Left renal pelvis (tissue), 4 donors: ENCODE measurements around the gene SPAG8. TPM values are rescaled to one million over a fixed set of nuclear protein-coding genes. Genes with fewer than 3 reads are reported as not detected.

Experiments
- DNase-seq, 4 donors: peaks; one replicate each; pipeline ENCODE4 v3.0.0-alpha.2; 2013; ENCODE audit warnings: low read depth in 4 of 4, low spot score in 3 of 4
- polyA plus RNA-seq, 4 donors: library from polyadenylated mRNA; unstranded; fragments of 120-200 nt; gene quantifications; one replicate each; pipeline ENCODE4 v1.2.1, GENCODE V29; 2013; ENCODE audit not compliant: insufficient read length in 4 of 4

SPAG8 gene
- polyA plus RNA-seq, 4 donors, result 2.9 to 7.2 (median 5.7) TPM

DNA sequence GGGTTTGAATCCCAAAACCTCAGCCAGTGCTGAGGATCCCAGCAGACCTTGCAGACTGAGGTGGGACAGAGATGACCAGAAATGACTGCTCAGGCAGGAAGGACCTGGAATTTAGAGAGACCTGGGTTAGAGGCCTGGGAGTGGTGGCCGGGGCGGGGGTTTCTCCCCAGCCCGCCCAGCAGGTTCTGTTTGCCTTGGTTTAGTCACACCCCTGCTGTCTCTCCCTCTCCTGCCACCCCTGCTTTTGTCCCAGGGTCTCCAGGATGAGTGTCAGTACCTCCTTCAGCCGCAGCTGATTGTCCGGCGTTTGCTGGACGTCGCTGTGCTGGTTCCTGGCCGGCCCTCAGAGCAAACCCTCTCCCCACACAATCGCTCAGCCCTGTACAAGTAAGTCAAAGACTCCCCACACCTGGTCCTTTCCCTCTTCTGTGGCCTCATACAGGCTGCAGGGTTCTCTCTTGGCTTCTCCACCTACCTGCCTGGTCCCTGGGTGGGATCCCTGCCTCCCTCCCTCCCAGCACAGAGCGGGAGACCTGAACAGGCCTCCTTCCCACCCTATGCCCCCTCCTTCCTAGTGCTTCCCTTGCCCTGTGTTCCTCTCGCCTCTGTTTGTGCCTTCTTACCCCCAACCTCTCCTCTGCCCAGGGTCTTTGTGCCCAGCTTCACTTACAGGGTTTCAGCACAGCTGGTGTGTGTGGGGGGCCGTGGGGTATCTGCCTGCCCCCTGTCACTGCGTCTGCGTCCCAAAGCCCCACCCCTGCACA, 29.0 kb upstream of the SPAG8 start:
- no peak for DNase-seq

DNA sequence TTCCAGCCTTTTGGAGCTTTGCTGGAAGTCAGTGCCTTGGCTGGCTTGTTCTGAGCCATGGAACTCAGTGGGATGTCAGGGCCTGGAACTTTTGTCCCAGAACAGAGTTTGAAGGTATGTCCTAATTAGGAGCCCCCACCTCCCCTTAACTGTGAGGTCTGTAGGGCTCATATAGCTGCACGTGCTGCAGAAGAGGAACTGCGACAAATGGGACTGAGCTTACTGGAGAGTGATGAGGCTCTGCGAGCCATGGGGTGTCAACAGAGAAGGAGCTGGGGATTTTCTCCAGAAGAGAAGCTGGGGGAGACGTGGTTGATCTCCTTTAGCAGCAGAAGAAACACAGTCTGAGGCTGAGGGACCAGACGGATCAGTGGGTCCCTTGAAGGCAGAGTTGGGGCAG, 27.9 kb upstream of the SPAG8 start:
- DNase-seq, result no peak

DNA sequence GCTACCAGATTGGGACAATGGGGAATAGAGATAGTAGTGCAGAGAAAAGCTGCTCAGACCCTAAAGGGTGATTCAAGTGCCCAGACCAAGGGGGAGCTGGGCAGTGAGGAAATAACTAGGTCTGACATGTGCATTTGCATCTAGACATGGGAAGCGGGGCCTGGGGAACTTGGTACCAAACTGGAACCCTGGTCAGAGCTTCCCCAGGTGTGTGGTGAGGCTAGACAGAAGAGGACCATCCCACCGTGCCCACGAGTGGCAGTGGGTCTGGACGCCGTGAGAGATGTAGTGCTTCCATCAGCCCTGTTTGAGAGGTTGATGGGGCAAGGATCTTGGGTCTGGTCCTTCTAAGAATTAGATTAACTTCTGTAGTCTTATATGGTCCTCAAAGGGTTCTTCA, 24.5 kb upstream of the SPAG8 start:
- no peak for DNase-seq

DNA sequence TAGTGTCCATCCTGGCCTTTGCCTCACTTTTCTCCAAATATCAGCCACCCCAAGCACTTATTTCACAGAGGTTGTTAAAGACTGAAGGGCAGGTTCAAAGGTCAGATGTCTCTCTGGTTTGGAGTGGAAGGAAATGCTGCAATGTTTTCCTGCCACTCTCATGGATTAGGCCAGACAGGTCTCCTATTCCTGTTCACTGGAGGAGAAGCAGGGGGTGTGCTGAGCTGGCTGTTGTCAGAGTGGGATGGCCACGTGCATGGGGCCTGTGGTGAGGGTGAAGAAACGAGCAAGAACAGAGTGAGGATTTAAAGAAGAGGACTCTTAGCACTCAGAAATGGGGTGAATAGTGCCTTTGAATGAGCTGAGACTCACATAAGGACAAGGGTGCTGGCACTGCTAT, 23.7 kb upstream of the SPAG8 start:
- DNase-seq, result no peak

DNA sequence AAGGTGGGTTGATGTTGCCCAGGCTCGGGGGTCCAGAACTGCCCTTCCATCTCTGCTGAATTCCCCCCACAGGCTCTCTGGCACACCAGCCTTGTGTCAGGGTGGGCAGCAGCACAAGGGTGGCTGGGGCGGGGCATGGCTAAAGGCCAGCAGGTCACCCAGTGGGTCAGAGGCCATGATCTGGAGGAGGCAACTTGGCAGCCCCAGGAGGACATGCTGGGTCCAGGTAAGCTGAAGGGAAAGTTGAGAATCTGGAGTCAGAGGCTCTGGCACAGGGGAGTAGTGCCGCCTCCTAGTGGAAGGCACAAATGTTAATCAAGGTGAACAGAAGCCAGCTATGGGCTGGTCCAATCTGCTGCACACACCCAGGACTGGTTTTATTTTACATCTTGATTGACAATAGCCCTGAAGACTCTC, 23.2 kb upstream of the SPAG8 start:
- no peak for DNase-seq

DNA sequence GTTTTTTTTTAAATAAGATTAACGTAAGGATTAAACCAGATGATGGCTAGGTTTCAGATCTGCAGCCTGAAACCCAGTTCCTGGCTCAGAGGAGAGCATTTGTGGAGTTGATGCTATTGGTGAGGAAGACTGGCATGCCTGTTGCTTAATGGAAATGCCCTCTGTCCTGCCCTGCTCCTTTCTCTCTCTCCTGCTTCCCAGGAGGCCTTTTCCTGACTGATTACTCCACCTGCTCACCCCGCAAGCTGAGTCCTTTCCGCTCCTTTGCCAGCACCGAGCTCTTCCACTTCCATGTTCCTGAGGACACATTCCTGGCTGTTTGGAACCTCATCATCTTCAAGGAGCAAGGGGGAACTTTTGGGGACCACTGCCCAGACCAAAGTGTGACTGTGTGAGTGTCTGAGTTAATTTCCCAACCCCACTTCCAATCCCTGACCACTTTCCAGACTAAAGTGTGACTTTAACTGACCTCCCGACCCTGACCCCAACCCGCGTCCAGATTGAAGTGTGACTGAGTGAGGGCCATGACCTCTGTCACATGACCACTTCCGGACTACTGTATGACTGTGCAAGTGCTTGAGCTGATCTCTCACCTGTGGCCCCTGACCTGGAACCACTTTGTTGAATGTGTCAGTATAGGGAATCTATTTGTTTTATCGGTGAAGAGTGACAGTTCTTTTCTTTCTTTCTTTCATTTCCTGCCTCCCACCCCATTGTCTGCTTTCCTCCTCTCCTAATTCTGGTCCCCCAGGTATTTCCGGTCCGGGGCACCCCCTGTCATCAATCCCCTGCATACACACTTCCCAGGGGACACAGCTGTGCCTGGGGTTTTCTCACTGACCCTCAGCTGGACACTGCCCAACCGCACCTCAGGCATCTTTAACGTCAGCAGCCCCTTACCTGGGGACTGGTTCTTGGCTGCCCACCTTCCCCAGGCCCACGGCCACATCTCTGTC, 22.5 kb upstream of the SPAG8 start:
- no peak for DNase-seq

DNA sequence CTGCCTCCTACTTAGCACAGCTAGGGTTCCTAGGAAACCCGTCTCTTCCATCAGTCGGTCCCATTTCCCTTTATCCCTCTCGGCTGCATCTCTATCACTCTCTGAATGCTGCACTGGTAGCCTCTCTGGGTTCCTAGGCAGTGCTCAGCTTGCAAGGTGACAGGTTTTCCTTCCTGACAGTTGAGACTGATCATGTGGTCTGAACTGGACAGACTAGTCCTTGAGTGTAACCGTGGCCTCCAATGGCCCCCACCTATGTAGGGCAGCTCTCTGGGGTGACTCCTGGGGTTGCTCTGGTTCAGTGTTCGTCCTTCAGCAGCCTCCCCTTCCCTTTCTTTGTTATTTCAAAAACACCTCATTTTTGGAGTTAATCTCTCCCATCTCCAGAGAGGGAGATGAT, 20.8 kb upstream of the SPAG8 start:
- no peak for DNase-seq

DNA sequence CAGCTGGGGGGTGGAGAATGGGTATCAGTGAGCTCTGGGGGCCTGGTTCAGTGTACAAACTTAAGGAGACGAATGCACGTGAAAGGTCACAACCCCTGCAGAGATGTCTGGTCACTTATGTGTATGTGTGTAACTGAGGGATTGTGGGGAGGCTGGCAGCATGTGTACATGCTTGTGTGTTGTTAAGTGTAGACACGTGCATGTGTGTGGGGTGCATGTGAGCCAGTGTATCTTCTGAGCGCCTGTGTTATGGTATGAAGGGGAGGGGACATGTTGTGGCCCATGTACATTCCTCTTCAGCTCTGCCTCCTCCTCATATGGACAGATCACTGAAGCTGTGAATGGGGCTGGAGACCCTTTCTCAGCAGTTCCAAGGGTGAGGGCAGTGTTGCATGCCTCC, 19.0 kb upstream of the SPAG8 start:
- no peak for DNase-seq

DNA sequence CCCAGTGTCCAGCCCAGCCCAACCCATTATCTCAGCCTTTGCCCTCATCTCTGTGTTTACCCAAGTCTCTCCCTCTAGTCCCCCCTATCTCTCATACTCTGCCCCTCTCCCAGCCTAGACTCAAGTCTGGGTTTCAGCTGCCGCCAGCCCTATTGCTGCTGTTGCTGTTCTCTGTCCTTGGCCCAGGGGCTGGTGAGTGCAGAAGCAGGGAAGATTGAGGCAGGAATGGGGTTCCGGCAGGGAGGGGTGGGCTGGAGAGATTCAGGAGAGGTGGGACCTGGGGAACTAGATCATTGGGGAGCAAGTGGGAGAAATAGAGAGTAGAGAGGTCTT, 17.7 kb upstream of the SPAG8 start:
- no peak for DNase-seq

DNA sequence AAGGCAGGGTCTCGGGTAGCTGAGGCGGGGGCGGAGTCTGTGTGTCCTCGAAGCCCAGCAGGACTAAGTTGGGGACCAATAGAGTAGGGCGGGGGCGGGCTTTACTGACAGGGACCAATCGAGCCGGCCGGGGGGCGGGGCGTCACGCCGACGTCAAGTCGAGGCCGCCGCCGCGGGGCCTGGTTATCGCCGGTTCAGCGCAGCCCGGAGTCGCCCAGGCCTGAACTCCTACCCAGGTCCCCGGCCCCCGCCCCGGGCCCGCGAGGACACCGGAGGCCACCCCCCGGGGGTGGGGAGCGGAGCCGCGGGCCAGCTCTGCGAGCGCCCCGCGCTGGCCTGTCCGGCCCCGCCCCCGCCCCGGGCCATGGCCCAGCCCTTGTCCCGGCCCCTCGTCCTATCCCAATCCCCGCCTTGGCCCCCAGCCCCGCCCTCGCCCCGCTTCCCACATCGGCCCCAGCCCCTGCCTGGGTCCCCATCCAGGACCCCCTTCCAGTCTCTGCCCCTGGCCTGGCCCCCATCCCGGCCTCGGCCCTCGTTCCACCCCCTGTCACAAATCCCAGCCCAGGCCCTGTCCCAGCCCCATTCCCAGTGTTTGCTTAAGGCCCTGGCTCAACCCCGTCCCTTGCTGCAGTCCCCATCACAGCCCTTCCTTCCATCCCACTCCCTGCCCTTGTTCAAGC, 17.2 kb upstream of the SPAG8 start, which contains the start of gene TMEM8B:
TMEM8B (plus strand) TSS at position 145 of the 680 bp plus-strand sequence; CDS start at position 365, 220 bp downstream.
- DNase-seq, result peak in 3 of 4 donors; percentile 86 to 91 (median 88)

DNA sequence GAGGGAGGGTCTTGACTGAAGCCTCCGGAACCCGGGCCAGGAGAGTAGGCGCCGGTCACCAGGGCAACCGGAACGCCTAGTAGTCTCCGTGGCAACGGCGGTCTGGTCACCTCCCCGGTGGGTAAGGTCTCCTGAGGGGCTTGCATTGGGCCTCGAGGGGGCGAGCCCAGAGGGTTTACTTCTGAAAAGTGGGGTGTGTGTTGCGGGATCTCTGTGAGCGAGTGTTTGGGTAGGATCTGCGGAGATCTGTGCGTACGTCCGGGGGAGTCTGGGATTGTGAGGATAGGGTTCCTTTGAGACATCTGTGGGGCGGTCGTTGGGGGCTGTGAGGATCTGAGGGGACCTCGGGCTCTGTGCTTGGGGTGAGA, 16.6 kb upstream of the SPAG8 start, which contains the start of gene FAM221B:
FAM221B (minus strand) TSS at position 17 of the 368 bp plus-strand sequence. CDS start 2,571 bp downstream, outside the sequence.
- no peak for DNase-seq

DNA sequence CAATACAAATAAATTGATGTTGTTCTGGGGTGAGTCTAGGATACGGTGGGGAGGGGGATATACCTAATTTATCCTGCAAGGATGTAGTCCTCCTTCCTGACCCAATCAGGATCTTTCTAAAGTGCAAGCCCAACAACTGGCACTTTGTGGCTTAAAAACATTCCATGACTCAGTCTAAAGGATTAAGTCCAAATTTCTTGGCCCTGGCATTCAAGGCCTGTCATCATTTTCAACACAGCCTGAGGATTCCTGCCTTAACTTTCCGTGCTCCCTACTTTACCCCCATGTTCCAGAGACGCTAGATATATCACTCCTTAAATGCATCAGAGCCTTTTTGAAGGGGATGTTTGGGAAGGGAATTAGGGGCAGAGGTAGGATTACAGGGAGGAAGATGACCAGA, 15.4 kb upstream of the SPAG8 start:
- no peak for DNase-seq

DNA sequence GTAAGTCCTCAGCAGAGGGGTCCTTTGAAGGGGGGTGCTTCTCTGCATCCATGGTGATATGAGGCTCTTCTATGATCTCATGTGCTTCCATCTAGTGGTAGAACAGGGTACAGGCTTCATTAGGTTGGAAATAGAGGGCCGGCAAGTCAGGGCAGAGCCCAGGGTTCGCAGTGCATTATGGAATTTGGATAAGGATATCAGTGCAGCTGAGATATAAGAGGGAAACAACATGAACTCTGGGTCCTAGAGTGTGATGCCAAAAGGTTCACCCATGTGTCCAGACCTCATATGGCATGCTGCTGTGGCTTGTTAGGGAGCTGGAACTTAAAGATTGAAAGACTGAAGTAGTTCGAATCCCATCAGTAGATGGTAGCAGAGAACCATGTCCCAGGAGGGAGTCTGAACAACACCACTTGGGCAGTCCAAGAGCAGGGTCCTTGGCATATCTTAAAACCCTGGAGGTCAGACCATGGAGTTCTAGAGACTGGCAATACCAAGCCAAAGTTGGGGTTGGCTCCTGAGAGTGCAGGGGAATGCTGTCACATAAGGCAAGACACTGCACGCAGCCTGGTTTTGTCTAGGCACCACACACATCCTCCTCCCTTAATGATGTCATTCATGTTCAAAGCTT, 14.1 kb upstream of the SPAG8 start:
- DNase-seq, result no peak

DNA sequence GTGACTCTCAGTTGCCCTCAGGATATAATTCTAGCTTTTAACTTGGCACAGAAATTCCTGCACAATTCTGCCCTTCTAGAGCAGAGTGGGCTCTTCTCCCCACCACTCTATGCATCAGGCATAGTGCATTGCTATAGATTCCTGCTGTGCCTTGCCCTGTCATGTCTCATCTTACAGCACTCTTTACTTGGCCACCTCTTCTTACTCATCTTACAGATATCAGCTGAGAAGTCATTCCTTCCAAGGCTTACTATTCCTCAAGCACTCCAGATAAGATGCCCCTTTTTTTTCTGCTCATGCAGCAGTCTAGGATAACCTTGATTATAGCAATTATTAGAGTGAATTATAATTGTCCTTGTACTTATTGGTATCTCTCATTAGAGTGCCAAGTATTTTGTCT, 10.9 kb upstream of the SPAG8 start:
- DNase-seq, result no peak

DNA sequence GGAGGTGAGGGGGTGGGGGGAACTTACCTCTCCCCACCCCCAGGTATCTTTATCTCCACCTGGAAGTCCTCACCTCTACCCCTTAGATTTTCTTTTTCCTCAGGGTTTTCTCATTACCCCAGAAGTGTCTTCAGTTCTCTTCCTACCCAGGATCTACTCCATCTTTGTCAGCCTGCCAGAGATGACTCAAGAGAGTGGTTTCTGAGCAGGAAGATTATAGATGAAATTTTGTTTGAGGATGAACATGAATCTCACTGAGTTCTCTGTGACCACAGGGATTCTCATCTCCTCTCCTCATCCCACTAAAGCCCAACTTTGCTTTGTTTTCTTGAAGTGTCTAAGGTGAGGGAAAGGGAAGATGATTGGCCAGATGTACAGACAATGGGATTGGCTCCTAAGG, 8.0 kb upstream of the SPAG8 start:
- DNase-seq, result no peak

DNA sequence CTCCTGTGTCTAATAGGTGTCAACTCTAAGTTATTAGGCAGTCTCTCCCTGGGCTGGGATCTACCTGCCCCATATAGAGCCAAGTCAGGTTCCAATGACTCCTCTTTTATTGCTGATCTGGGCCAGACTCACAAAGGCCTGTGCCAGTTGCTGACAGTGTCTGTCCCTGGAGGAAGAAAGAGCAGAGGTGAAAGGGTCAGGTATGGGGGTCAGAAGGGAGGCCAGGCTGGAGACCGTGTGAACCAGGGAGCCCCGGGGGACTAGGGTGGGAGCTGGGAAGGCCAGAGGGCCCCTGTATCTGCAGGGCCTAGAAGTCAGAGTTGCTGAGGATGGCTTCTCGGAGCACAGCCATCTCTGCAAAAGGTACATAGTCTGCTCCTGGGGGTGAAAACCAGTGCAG, 6.3 kb upstream of the SPAG8 start:
- no peak for DNase-seq

DNA sequence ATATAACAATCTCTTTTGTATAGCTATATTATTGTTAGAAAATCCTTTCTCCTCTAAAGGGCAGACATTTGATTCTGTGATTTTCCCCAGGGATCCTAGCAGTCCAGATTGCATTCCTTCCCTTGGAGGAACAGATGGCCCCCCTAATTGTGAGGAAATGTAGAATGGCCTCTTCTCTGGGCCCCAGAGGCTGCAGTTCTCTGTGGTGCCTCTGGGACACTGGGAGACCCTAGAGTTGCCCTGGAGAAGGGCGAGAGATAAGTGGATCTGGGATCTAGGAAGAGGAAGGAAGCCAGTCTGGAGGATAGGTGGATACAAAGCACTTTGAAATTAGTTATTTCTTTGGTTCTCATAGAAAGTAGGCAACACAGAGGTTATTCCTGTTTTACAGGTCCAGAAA, 4.6 kb upstream of the SPAG8 start:
- no peak for DNase-seq

DNA sequence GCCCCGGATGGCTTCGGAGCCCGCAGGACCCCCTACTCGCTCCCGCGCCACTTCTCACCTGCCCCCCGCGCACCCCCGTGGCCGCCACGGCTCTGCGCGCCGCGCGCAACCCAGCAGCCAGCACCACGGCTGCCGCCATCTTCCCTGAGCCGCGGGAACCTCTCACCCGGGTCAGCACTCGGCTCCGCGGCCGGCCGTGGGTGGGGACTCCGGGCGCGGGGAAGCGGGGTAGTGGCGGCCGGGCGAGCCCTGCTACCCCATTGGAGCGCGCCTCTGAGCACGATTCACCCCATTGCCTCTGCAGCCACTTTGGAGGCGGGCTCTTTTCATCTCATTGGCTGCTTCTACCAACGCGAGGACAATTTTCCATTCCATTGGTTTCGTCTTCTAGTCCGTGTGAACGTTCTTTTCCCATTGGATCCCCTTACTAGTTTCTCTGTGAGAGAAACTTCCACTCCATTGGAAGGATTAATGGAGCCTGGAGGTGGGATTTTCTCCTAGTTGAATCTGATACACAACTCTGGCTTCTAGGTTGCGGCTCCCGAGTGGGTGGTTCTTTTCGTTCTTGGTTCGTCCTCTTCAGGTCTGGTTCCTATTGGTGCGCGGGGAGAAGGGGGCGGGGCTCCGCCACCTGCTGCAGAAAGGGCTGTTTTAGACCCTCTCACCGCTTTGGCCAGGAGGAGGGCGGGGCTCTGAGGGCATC, 2.9 kb upstream of the SPAG8 start, which contains the start of gene HINT2:
HINT2 (minus strand) TSS at position 202 of the 703 bp plus-strand sequence; CDS start at position 139, 63 bp downstream.
- peak; percentile 94 to 97 (median 96) for DNase-seq

DNA sequence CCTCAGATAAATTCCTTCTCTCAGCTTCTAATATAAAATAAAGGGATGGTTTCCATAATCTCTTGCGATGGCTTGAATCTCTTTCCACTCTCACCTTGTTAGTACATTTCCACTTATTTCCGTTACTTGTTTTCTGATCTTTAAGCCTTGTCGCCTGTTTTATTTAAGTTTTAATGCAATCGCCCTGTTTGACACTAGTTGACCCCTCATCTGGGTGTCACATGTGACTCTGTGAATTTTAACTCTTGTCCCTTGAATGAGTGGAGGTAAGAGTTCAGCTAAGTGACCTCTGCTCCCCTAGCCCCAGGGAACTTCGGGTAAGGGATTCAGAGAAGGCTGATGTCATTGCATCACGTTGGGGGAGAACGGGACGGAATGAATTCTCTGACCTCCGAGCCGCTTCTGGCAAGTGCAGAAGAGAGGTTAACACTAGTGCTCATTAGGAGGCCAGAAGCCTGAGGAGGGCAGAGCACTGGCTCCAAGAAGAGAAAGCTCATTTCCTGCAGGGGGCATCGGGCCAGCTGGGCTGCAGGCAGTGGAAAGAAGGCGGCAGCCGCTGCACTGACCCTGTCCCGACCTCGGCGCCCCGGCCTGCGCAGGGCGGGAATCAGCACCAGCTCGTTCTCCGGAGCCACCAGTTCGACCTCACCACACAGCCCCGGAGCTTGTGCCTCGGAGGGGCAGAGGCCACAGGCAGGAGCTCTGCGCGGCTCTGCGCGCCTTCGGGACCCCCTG, 2.2 kb upstream of the SPAG8 start:
- no peak for DNase-seq
